Body of pancreas (tissue), 4 donors: ENCODE data around the gene TXNDC5. TPM values are rescaled to one million over a fixed set of nuclear protein-coding genes. Genes with fewer than 3 reads are reported as not detected.

ENCODE experiments used
- ATAC-seq: fragments of 150-250 bp; one replicate; pipeline ENCODE4 v1.9.1; 2016
- DNase-seq, 4 donors: peaks; one replicate each; pipeline ENCODE4 v3.0.0-alpha.2; 2019
- H3K27ac ChIP-seq, 4 donors: fragments of 200-600 bp; sonication (generic); 1 replicate in 3 of 4; 2 replicates in 1 of 4; pipeline versions ENCODE4 v1.5.1 to v1.6.1; 2016 to 2019; ENCODE audit warnings: mild to moderate bottlenecking in 1 of 4, mixed read lengths in 1 of 4, moderate library complexity in 1 of 4
- H3K27me3 ChIP-seq, 2 donors: fragments of 200-600 bp; sonication (generic); one replicate each; pipeline ENCODE4 v1.6.0; 2016; ENCODE audit warnings: mild to moderate bottlenecking in 1 of 2
- H3K36me3 ChIP-seq, 2 donors: fragments of 200-600 bp; sonication (generic); replicated peaks in 1 of 2; 2 replicates each; pipeline ENCODE4 v1.5.1; 2016; ENCODE audit warnings: low read depth in 2 of 2; ENCODE audit not compliant: insufficient read depth in 1 of 2
- H3K4me1 ChIP-seq: fragments of 200-600 bp; sonication (generic); one replicate; pipeline ENCODE4 v1.6.0; 2016
- H3K4me3 ChIP-seq, 2 donors: fragments of 200-600 bp; sonication (generic); 1 replicate in 1 of 2; 2 replicates in 1 of 2; pipeline ENCODE4 v1.5.1; 2016 to 2019
- H3K9me3 ChIP-seq, 3 donors: fragments of 200-600 bp; sonication (generic); 1 replicate in 2 of 3; 2 replicates in 1 of 3; pipeline ENCODE4 v1.5.1; 2016
- CTCF ChIP-seq, 7 experiments: fragments of 450-650 bp in 4 of 7; fragments of 200-600 bp in 3 of 7; sonication (generic) in 3 of 7; IDR thresholded peaks; one replicate each; pipeline ENCODE4 v1.5.1; 2016 to 2019; ENCODE audit warnings: antibody characterized with exemption in 7 of 7
- POLR2A ChIP-seq, 3 donors: fragments of 450-650 bp; IDR thresholded peaks; one replicate each; pipeline ENCODE4 v1.6.1; 2016; ENCODE audit warnings: antibody characterized with exemption in 3 of 3, mild to moderate bottlenecking in 2 of 3
- WGBS, 2 donors: methylation state at CpG; one replicate each; pipeline ENCODE4 v1.1.5; 2017; 5-methylcytosine and 5-hydroxymethylcytosine counted together
- intact Hi-C: fragments of 100-400 bp; cut with DNase I; formaldehyde crosslinking; loops from one replicate; pipeline ENCODE4 v1.15.1; 2023
- total RNA-seq, 2 donors: library from RNA; depleted of rRNA; stranded (reverse); fragments of >200 nt; gene quantifications; one replicate each; pipeline ENCODE4 v1.1.0, GENCODE V29; 2016

TXNDC5 gene
- total RNA-seq, 2 donors from 2014 or later = 104 to 112 TPM

GRCh38 chr6:7909323-7910276 is 988 bp downstream of the TXNDC5 start:
- no peaks in the 10 kb centered on the region for H3K27me3 ChIP-seq
- ATAC-seq (peak; percentile 78), DNase-seq (peak; percentile 70 to 80 (median 76))
- no peaks in the 10 kb centered on the region for H3K36me3 ChIP-seq
- H3K9me3 ChIP-seq = no peaks in the 10 kb centered on the region
- 3 to 8% methylated on average over 18 to 47 of the region's 66 CpGs for whole genome bisulfite sequencing, 2 donors
- H3K4me1 ChIP-seq = peaks cover 53% of the 10 kb centered on the region
- peak overlapping the region; percentile 55 to 93 (median 82) for H3K27ac ChIP-seq
- intact Hi-C loops = no loop called here
- H3K4me3 ChIP-seq = peak overlapping the region; percentile 57 to 60
- TF ChIP-seq POLR2A (IDR thresholded peaks at IDR 0.05) (peak in 1 of 3 donors; percentile 53), CTCF (IDR thresholded peaks at IDR 0.05) (peak in 1 of 7 experiments; percentile 12)

GRCh38 chr6:7907159-7907558 is 3.4 kb downstream of the TXNDC5 start:
- TF ChIP-seq CTCF (IDR thresholded peaks at IDR 0.05) = no peak
- TF ChIP-seq POLR2A (IDR thresholded peaks at IDR 0.05) = no peak
- Histone ChIP-seq H3K4me3 (no peak overlapping the region), H3K9me3 (no peaks in the 10 kb centered on the region), H3K27ac (peak overlapping the region in 2 of 4 donors; percentile 10 to 14), H3K36me3 (peaks cover 0 to 13% of the 10 kb centered on the region in 2 donors), H3K4me1 (peaks cover 55% of the 10 kb centered on the region), H3K27me3 (no peaks in the 10 kb centered on the region)
- DNase-seq = peak in 1 of 4 donors; percentile 56
- intact Hi-C loops = no loop called here
- WGBS, 2 donors = 45 to 61% methylated on average over 4 of the region's 4 CpGs
- no peak for ATAC-seq

GRCh38 chr6:7906741-7907140 is 3.8 kb downstream of the TXNDC5 start:
- no peak for DNase-seq
- H3K27ac ChIP-seq = peak overlapping the region in 2 of 4 donors; percentile 10 to 14
- 63 to 72% methylated on average over 4 of the region's 4 CpGs for WGBS, 2 donors
- intact Hi-C loops = no loop called here
- ATAC-seq = no peak
- peaks cover 59% of the 10 kb centered on the region for H3K4me1 ChIP-seq
- H3K36me3 ChIP-seq = peaks cover 0 to 14% of the 10 kb centered on the region in 2 donors
- H3K9me3 ChIP-seq = no peaks in the 10 kb centered on the region
- TF ChIP-seq POLR2A (IDR thresholded peaks at IDR 0.05) = no peak
- no peak for TF ChIP-seq CTCF (IDR thresholded peaks at IDR 0.05)
- no peak overlapping the region for H3K4me3 ChIP-seq
- H3K27me3 ChIP-seq = no peaks in the 10 kb centered on the region

- WGBS, 2 donors = 78 to 79% methylated on average over 2 of the region's 2 CpGs
- peaks cover 0 to 14% of the 10 kb centered on the region in 2 donors for H3K36me3 ChIP-seq
- ATAC-seq (no peak), DNase-seq (no peak)
- H3K27me3 ChIP-seq = no peaks in the 10 kb centered on the region
- intact Hi-C loops = no loop called here
- no peak overlapping the region for H3K4me3 ChIP-seq
- H3K27ac ChIP-seq = no peak overlapping the region
- H3K9me3 ChIP-seq = no peaks in the 10 kb centered on the region
- peaks cover 64% of the 10 kb centered on the region for H3K4me1 ChIP-seq
- TF ChIP-seq POLR2A (IDR thresholded peaks at IDR 0.05) = no peak
- no peak for TF ChIP-seq CTCF (IDR thresholded peaks at IDR 0.05)
Measured at GRCh38 chr6:7905416-7905815, 5.2 kb downstream of the TXNDC5 start.
